CD4-positive, alpha-beta memory T cell (primary cell): ENCODE data around the gene TOR3A. TPM values are rescaled to one million over a fixed set of nuclear protein-coding genes. Genes with fewer than 3 reads are reported as not detected.

ENCODE experiments used
- CTCF ChIA-PET: fragments of 350-600 bp; sonication (Branson Sonifier 250); formaldehyde crosslinking; loops from one replicate; lab custom pipeline; 2021; ENCODE audit warnings: inconsistent platforms; ENCODE audit not compliant: partially characterized antibody; lab: Charles Lee
- POLR2A ChIA-PET: fragments of 350-600 bp; sonication (Branson Sonifier 250); formaldehyde crosslinking; loops from one replicate; lab custom pipeline; 2021; ENCODE audit not compliant: partially characterized antibody; lab: Charles Lee
- DNase-seq, 5 donors: peaks; one replicate each; pipeline versions ENCODE4 v3.0.0 to v3.0.0-alpha.2; 2020 to 2022; ENCODE audit warnings: mixed read lengths in 1 of 5
- H3K27ac ChIP-seq: one replicate; pipeline ENCODE4 v1.7.0; 2013; ENCODE audit warnings: low read depth, low read length
- H3K27me3 ChIP-seq: 2 replicates; pipeline ENCODE4 v1.7.0; 2013; ENCODE audit warnings: mild to moderate bottlenecking, low read length, moderate library complexity; ENCODE audit not compliant: insufficient read depth
- H3K36me3 ChIP-seq: 2 replicates; pipeline ENCODE4 v1.7.0; 2013; ENCODE audit warnings: mild to moderate bottlenecking, low read length, moderate library complexity; ENCODE audit not compliant: insufficient read depth
- H3K4me1 ChIP-seq: 2 replicates; pipeline ENCODE4 v1.7.0; 2013; ENCODE audit warnings: mild to moderate bottlenecking, low read length, moderate library complexity; ENCODE audit not compliant: insufficient read depth
- H3K4me3 ChIP-seq, 2 donors: one replicate each; pipeline ENCODE4 v1.7.0; 2013; ENCODE audit warnings: low read length in 2 of 2, mild to moderate bottlenecking in 1 of 2
- H3K9me3 ChIP-seq, 2 donors: one replicate each; pipeline ENCODE4 v1.7.0; 2013; ENCODE audit warnings: low read length in 2 of 2, control low read depth in 1 of 2; ENCODE audit not compliant: control insufficient read depth in 1 of 2
- H3K27ac Mint-ChIP-seq, 7 donors: one replicate each; pipeline ENCODE4 v1.8.0; 2020 to 2021; ENCODE audit warnings: mixed read lengths in 7 of 7, mild to moderate bottlenecking in 6 of 7, inconsistent platforms in 3 of 7, moderate library complexity in 3 of 7
- H3K27me3 Mint-ChIP-seq, 2 donors: one replicate each; pipeline ENCODE4 v1.8.0; 2020 to 2021; ENCODE audit warnings: mixed read lengths in 2 of 2
- H3K36me3 Mint-ChIP-seq, 2 donors: one replicate each; pipeline ENCODE4 v1.8.0; 2020 to 2021; ENCODE audit warnings: mixed read lengths in 2 of 2, inconsistent platforms in 1 of 2, mild to moderate bottlenecking in 1 of 2
- H3K4me1 Mint-ChIP-seq, 4 donors: one replicate each; pipeline ENCODE4 v1.8.0; 2020 to 2021; ENCODE audit warnings: mixed read lengths in 4 of 4, mild to moderate bottlenecking in 1 of 4
- H3K4me3 Mint-ChIP-seq, 8 donors: one replicate each; pipeline ENCODE4 v1.8.0; 2020 to 2021; ENCODE audit warnings: mixed read lengths in 8 of 8, mild to moderate bottlenecking in 7 of 8, moderate library complexity in 6 of 8, inconsistent platforms in 3 of 8
- H3K9me3 Mint-ChIP-seq, 8 donors: one replicate each; pipeline ENCODE4 v1.8.0; 2020 to 2021; ENCODE audit warnings: mixed read lengths in 8 of 8, mild to moderate bottlenecking in 5 of 8, inconsistent platforms in 3 of 8, moderate library complexity in 1 of 8
- intact Hi-C: fragments of 100-400 bp; cut with micrococcal nuclease; formaldehyde crosslinking; loops from one replicate; pipeline ENCODE4 v1.15.1; 2023
- polyA plus RNA-seq, 2 donors: library from polyadenylated mRNA; unstranded; fragments of 300-500 nt; fragmentation: Illumina TruSeq; gene quantifications; one replicate each; pipeline ENCODE4 v1.2.3, GENCODE V29; 2021
- total RNA-seq, 2 experiments: library from RNA; stranded (reverse); gene quantifications; one replicate each; pipeline ENCODE4 v1.2.3, GENCODE V29; 2021

TOR3A gene
- total and polyA plus RNA-seq, 4 experiments from 2014 or later, result 25.4 to 51.3 (median 32.2) TPM

- H3K9me3 Mint-ChIP-seq, result no peaks in the 10 kb centered on the region
- ChIA-PET POLR2A (no interaction called here), CTCF (no interaction called here)
- no peaks in the 10 kb centered on the region for H3K27me3 Mint-ChIP-seq
- Histone ChIP-seq H3K36me3 (peaks cover 29% of the 10 kb centered on the region), H3K9me3 (no peaks in the 10 kb centered on the region), H3K4me1 (no peaks in the 10 kb centered on the region), H3K4me3 (no peak overlapping the region), H3K27ac (no peak overlapping the region), H3K27me3 (no peaks in the 10 kb centered on the region)
- H3K4me3 Mint-ChIP-seq, result no peak overlapping the region
- H3K4me1 Mint-ChIP-seq, result no peaks in the 10 kb centered on the region
- intact Hi-C loops, result no loop called here
- no peak for DNase-seq
- no peak overlapping the region for H3K27ac Mint-ChIP-seq
- peaks cover 37 to 44% of the 10 kb centered on the region in 2 donors for H3K36me3 Mint-ChIP-seq
These were observed 26.1 kb downstream of the TOR3A start for GRCh38 chr1:179107706-179108629.

- DNase-seq, result no peak
- H3K27ac Mint-ChIP-seq, result no peak overlapping the region
- no peak overlapping the region for H3K4me3 Mint-ChIP-seq
- Histone ChIP-seq H3K9me3 (no peaks in the 10 kb centered on the region), H3K27me3 (no peaks in the 10 kb centered on the region), H3K36me3 (peaks cover 29% of the 10 kb centered on the region), H3K4me3 (no peak overlapping the region), H3K4me1 (no peaks in the 10 kb centered on the region), H3K27ac (no peak overlapping the region)
- H3K27me3 Mint-ChIP-seq, result no peaks in the 10 kb centered on the region
- intact Hi-C loops, result no loop called here
- H3K36me3 Mint-ChIP-seq, result peaks cover 37 to 44% of the 10 kb centered on the region in 2 donors
- CTCF ChIA-PET, result no interaction called here
- H3K9me3 Mint-ChIP-seq, result no peaks in the 10 kb centered on the region
- H3K4me1 Mint-ChIP-seq, result no peaks in the 10 kb centered on the region
- POLR2A ChIA-PET, result no interaction called here
These were observed 26.8 kb downstream of the TOR3A start for GRCh38 chr1:179108644-179109043.

GRCh38 chr1:179115181-179115580 lies 33.3 kb downstream of the TOR3A start:
- Mint-ChIP-seq H3K27ac (no peak overlapping the region), H3K27me3 (no peaks in the 10 kb centered on the region), H3K4me1 (peaks cover 0 to 3% (median 0%) of the 10 kb centered on the region in 4 donors), H3K36me3 (peaks cover 38 to 45% of the 10 kb centered on the region in 2 donors), H3K9me3 (no peaks in the 10 kb centered on the region), H3K4me3 (no peak overlapping the region)
- intact Hi-C loops, result no loop called here
- no peaks in the 10 kb centered on the region for H3K27me3 ChIP-seq
- ChIA-PET POLR2A (no interaction called here), CTCF (interaction anchor here (1.0 kb wide), 1 partner anchor 255 kb away, joined by 3 read pairs; no protein-coding TSS in a partner anchor)
- peaks cover 27% of the 10 kb centered on the region for H3K36me3 ChIP-seq
- no peak overlapping the region for H3K4me3 ChIP-seq
- H3K27ac ChIP-seq, result no peak overlapping the region
- no peaks in the 10 kb centered on the region for H3K9me3 ChIP-seq
- no peak for DNase-seq
- no peaks in the 10 kb centered on the region for H3K4me1 ChIP-seq

GRCh38 chr1:179119513-179119912 lies 37.6 kb downstream of the TOR3A start:
- intact Hi-C loops, result no loop called here
- peaks cover 34 to 38% of the 10 kb centered on the region in 2 donors for H3K36me3 Mint-ChIP-seq
- H3K27me3 ChIP-seq, result no peaks in the 10 kb centered on the region
- DNase-seq, result no peak
- no peak overlapping the region for H3K4me3 Mint-ChIP-seq
- H3K36me3 ChIP-seq, result peaks cover 16% of the 10 kb centered on the region
- CTCF ChIA-PET, result interaction anchor here (0.6 to 8.5 kb wide), 9 partner anchors 10 to 249 kb away, joined by 3 to 114 read pairs (median 7); partner anchors contain the start of genes AXDND1 and SOAT1
- peaks cover 0 to 5% (median 0%) of the 10 kb centered on the region in 4 donors for H3K4me1 Mint-ChIP-seq
- peak overlapping the region in 1 of 7 donors; percentile 37 for H3K27ac Mint-ChIP-seq
- POLR2A ChIA-PET, result no interaction called here
- no peak overlapping the region for H3K27ac ChIP-seq
- no peaks in the 10 kb centered on the region for H3K9me3 Mint-ChIP-seq
- no peaks in the 10 kb centered on the region for H3K9me3 ChIP-seq
- no peaks in the 10 kb centered on the region for H3K27me3 Mint-ChIP-seq
- H3K4me3 ChIP-seq, result no peak overlapping the region
- no peaks in the 10 kb centered on the region for H3K4me1 ChIP-seq

- H3K9me3 Mint-ChIP-seq, result no peaks in the 10 kb centered on the region
- no peak for DNase-seq
- no peaks in the 10 kb centered on the region for H3K9me3 ChIP-seq
- no peaks in the 10 kb centered on the region for H3K27me3 ChIP-seq
- ChIA-PET POLR2A (interaction anchor here (0.7 to 1.3 kb wide), 3 partner anchors 174 to 248 kb away, joined by 3 to 5 read pairs (median 4); partner anchors contain the start of gene AXDND1), CTCF (interaction anchor here (0.8 to 8.5 kb wide), 21 partner anchors 9 to 694 kb away, joined by 3 to 114 read pairs (median 5); partner anchors contain the start of genes AXDND1 and SOAT1)
- H3K27me3 Mint-ChIP-seq, result no peaks in the 10 kb centered on the region
- no peak overlapping the region for H3K27ac ChIP-seq
- H3K4me1 Mint-ChIP-seq, result peaks cover 0 to 7% (median 0%) of the 10 kb centered on the region in 4 donors
- H3K36me3 Mint-ChIP-seq, result peaks cover 31 to 33% of the 10 kb centered on the region in 2 donors
- no peak overlapping the region for H3K4me3 ChIP-seq
- H3K4me3 Mint-ChIP-seq, result no peak overlapping the region
- H3K36me3 ChIP-seq, result peaks cover 13% of the 10 kb centered on the region
- H3K4me1 ChIP-seq, result no peaks in the 10 kb centered on the region
- intact Hi-C loops, result loop anchor here (1.0 to 2.0 kb wide), 3 partner anchors 42 to 249 kb away; no protein-coding TSS in a partner anchor
- H3K27ac Mint-ChIP-seq, result peak overlapping the region in 1 of 7 donors; percentile 30
These were observed 38.9 kb downstream of the TOR3A start for GRCh38 chr1:179120736-179121135.

GRCh38 chr1:179121159-179121938 lies 39.5 kb downstream of the TOR3A start:
- Histone ChIP-seq H3K27ac (no peak overlapping the region), H3K27me3 (no peaks in the 10 kb centered on the region), H3K9me3 (no peaks in the 10 kb centered on the region), H3K4me1 (no peaks in the 10 kb centered on the region), H3K36me3 (peaks cover 13% of the 10 kb centered on the region), H3K4me3 (no peak overlapping the region)
- peaks cover 0 to 7% (median 0%) of the 10 kb centered on the region in 4 donors for H3K4me1 Mint-ChIP-seq
- DNase-seq, result peak; percentile 38 to 47 (median 45)
- no peaks in the 10 kb centered on the region for H3K27me3 Mint-ChIP-seq
- ChIA-PET CTCF (interaction anchor here (0.8 to 8.5 kb wide), 19 partner anchors 8 to 693 kb away, joined by 3 to 114 read pairs (median 7); partner anchors contain the start of genes AXDND1 and SOAT1), POLR2A (interaction anchor here (0.6 to 1.3 kb wide), 4 partner anchors 24 to 247 kb away, joined by 3 to 5 read pairs (median 4); partner anchors contain the start of gene AXDND1)
- peaks cover 29 to 33% of the 10 kb centered on the region in 2 donors for H3K36me3 Mint-ChIP-seq
- no peaks in the 10 kb centered on the region for H3K9me3 Mint-ChIP-seq
- H3K27ac Mint-ChIP-seq, result peak overlapping the region in 1 of 7 donors; percentile 30
- intact Hi-C loops, result loop anchor here (1.0 to 2.0 kb wide), 3 partner anchors 43 to 248 kb away; no protein-coding TSS in a partner anchor
- H3K4me3 Mint-ChIP-seq, result peak overlapping the region in 1 of 8 donors; percentile 48
